Effector memory CD4-positive, alpha-beta T cell (primary cell): ENCODE results near the gene SLCO4C1.

ENCODE experiments used
- DNase-seq, 3 donors: peaks; one replicate each; pipeline ENCODE4 v3.0.0-alpha.2; 2020
- H3K27ac ChIP-seq: 2 replicates; pipeline ENCODE4 v1.7.0; 2013; ENCODE audit warnings: mild to moderate bottlenecking, low read length, moderate library complexity; ENCODE audit not compliant: insufficient read depth, poor library complexity, severe bottlenecking
- H3K27me3 ChIP-seq: replicated peaks from 2 replicates; pipeline ENCODE4 v1.7.0; 2013; ENCODE audit warnings: mild to moderate bottlenecking, low read length; ENCODE audit not compliant: insufficient read depth, control insufficient read depth, poor library complexity, severe bottlenecking
- H3K36me3 ChIP-seq: 2 replicates; pipeline ENCODE4 v1.7.0; 2013; ENCODE audit warnings: mild to moderate bottlenecking, low read length, moderate library complexity; ENCODE audit not compliant: control insufficient read depth, insufficient read depth
- H3K4me1 ChIP-seq: 2 replicates; pipeline ENCODE4 v1.7.0; 2013; ENCODE audit warnings: low read length, mild to moderate bottlenecking; ENCODE audit not compliant: control insufficient read depth, insufficient read depth, poor library complexity, severe bottlenecking
- H3K4me3 ChIP-seq: 2 replicates; pipeline ENCODE4 v1.7.0; 2013; ENCODE audit warnings: low read length, low read depth, mild to moderate bottlenecking; ENCODE audit not compliant: insufficient read depth, poor library complexity, severe bottlenecking
- H3K9me3 ChIP-seq: 2 replicates; pipeline ENCODE4 v1.7.0; 2013; ENCODE audit warnings: mild to moderate bottlenecking, low read length, moderate library complexity; ENCODE audit not compliant: control insufficient read depth

Gene SLCO4C1

DNA sequence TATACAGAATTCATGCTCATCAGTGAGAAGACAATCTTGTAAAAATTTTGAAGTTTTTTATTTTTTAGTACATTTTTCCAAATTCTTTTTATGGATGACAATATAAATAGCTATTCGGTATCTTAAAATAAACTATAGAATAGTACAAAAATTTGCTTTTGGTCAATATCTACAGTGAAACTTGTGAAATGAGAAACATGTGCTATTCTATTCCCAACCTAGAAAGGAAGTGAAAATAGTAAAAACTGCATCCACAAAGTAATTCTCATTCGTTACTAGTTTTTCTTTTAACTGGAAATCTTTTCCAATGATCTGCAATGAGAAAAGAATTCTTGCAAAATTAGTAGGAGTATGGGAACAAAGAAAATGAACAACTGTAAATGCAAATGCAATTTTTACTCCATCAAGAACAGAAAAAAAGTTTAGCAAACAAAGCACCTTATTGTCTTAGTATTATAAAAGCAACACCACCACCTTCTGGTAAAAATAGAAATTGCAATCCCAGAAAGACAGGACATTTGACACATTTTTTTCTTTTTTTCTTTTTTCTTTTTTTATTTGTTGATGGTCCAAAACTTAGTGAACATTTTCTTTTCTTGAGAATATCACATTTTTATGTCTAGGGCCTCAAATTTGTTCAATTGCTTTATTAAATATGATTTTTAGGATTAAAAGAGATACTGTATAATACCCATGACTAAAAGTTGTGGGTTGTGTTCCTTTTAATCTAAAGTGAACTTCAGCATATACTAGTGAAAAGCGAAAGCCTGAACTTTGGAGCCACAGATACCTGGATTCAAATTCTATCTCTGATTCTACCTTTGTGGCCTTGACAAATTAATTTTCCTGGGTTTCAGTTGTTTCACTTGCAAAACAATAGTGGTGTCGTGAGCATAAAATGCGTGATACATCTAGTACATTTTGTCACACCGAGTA is 72.3 kb downstream of the SLCO4C1 start:
- Histone ChIP-seq H3K36me3 (no peaks in the 10 kb centered on the region), H3K27me3 (no peaks in the 10 kb centered on the region), H3K4me3 (no peak overlapping the region), H3K4me1 (no peaks in the 10 kb centered on the region), H3K27ac (no peak overlapping the region), H3K9me3 (no peaks in the 10 kb centered on the region)
- no peak for DNase-seq

DNA sequence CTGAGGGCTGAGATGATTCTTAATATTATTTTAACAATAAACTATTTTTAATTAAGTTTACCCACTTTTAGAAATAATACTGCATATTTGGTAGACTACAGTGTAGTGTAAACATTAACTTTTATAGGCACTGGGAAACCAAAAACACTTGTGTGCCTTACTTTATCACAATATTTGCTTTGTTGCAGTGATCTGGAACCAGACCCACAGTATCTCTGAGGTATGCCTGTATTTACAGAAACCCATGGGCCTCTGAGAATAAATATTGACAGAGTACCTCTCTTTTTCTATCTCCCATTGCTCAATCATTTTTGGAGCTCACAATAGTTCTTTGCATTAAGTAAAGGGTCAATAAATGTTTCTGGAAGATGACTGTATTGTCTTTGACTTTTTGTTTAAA is 73.3 kb downstream of the SLCO4C1 start:
- no peak overlapping the region for H3K27ac ChIP-seq
- no peaks in the 10 kb centered on the region for H3K36me3 ChIP-seq
- no peak for DNase-seq
- H3K27me3 ChIP-seq, result no peaks in the 10 kb centered on the region
- H3K4me1 ChIP-seq, result no peaks in the 10 kb centered on the region
- H3K9me3 ChIP-seq, result no peaks in the 10 kb centered on the region
- no peak overlapping the region for H3K4me3 ChIP-seq

GRCh38 chr5:102221949-102222348 is 74.1 kb downstream of the SLCO4C1 start:
- Histone ChIP-seq H3K27ac (no peak overlapping the region), H3K4me1 (no peaks in the 10 kb centered on the region), H3K36me3 (no peaks in the 10 kb centered on the region), H3K9me3 (no peaks in the 10 kb centered on the region), H3K4me3 (no peak overlapping the region), H3K27me3 (no peaks in the 10 kb centered on the region)
- DNase-seq, result no peak

- Histone ChIP-seq H3K4me1 (no peaks in the 10 kb centered on the region), H3K9me3 (no peaks in the 10 kb centered on the region), H3K27ac (no peak overlapping the region), H3K27me3 (no peaks in the 10 kb centered on the region), H3K36me3 (no peaks in the 10 kb centered on the region), H3K4me3 (no peak overlapping the region)
- DNase-seq, result no peak
Measured at GRCh38 chr5:102218159-102218558, 77.9 kb downstream of the SLCO4C1 start.

DNA sequence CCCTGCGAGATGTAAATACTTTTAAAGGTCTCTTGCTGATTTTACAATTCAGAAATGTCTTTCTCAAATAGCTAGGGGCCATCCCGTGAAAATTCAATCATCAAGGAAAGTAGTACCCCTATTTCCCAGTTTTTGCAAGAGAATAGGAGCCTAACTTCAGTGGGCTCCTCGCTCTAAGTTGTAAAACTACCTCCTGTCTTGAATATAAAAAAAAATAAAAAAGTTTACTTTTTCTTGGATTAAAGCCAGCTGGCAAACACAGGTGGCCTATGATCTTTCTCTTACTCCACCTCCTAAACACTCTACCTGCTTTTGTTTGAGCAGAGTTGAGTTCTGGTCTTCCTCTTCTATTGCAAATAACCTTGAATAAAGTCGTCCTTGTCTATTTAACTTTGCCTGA is 79.4 kb downstream of the SLCO4C1 start:
- H3K9me3 ChIP-seq, result no peaks in the 10 kb centered on the region
- DNase-seq, result no peak
- H3K27me3 ChIP-seq, result no peaks in the 10 kb centered on the region
- no peaks in the 10 kb centered on the region for H3K4me1 ChIP-seq
- H3K4me3 ChIP-seq, result no peak overlapping the region
- no peaks in the 10 kb centered on the region for H3K36me3 ChIP-seq
- no peak overlapping the region for H3K27ac ChIP-seq

- H3K27me3 ChIP-seq, result no peaks in the 10 kb centered on the region
- H3K4me1 ChIP-seq, result no peaks in the 10 kb centered on the region
Measured at GRCh38 chr5:102211165-102211564, 84.9 kb downstream of the SLCO4C1 start.

DNA sequence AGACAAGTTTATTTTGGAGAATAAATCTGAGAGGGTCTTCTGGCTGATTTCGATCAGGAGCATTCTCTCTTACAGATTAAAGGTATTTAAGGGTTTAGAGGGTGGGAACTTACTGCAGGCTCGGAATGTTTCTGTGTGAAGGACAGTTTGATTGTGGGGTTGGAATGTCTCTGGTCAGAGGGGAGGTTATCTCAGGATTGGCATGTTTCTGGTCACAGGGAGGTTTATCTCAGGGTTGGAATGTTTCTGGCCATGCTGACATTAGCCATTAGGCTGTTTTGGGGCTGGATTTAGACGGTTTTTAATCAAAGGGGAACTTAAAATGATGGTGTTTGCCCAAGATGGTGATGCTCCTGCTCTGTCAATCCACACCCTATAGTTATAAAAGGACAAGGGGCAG is 95.2 kb downstream of the SLCO4C1 start:
- no peaks in the 10 kb centered on the region for H3K4me1 ChIP-seq
- DNase-seq, result no peak

More at GRCh38 chr5:102211165-102211564, 84.9 kb downstream of the SLCO4C1 start:
- H3K9me3 ChIP-seq, result no peaks in the 10 kb centered on the region
- no peaks in the 10 kb centered on the region for H3K36me3 ChIP-seq
- no peak overlapping the region for H3K4me3 ChIP-seq
- no peak for DNase-seq
- no peak overlapping the region for H3K27ac ChIP-seq

GRCh38 chr5:102196481-102196880 is 99.6 kb downstream of the SLCO4C1 start:
- H3K9me3 ChIP-seq, result no peaks in the 10 kb centered on the region

More for the DNA sequence above, 95.2 kb downstream of the SLCO4C1 start:
- Histone ChIP-seq H3K9me3 (no peaks in the 10 kb centered on the region), H3K27me3 (no peaks in the 10 kb centered on the region), H3K4me3 (no peak overlapping the region), H3K27ac (no peak overlapping the region), H3K36me3 (no peaks in the 10 kb centered on the region)

More at GRCh38 chr5:102196481-102196880, 99.6 kb downstream of the SLCO4C1 start:
- Histone ChIP-seq H3K36me3 (no peaks in the 10 kb centered on the region), H3K27me3 (no peaks in the 10 kb centered on the region), H3K4me3 (no peak overlapping the region), H3K27ac (no peak overlapping the region), H3K4me1 (no peaks in the 10 kb centered on the region)
- no peak for DNase-seq
